Measurements from ENCODE around the gene TBC1D8. TPM values are rescaled to one million over a fixed set of nuclear protein-coding genes. Genes with fewer than 3 reads are reported as not detected.
A peak's percentile ranks its signal among the peaks of the same experiment; 100 is the strongest.

The TBC1D8 gene
- total RNA-seq, 1 donor from 2014 or later = 25.3 TPM

DNA sequence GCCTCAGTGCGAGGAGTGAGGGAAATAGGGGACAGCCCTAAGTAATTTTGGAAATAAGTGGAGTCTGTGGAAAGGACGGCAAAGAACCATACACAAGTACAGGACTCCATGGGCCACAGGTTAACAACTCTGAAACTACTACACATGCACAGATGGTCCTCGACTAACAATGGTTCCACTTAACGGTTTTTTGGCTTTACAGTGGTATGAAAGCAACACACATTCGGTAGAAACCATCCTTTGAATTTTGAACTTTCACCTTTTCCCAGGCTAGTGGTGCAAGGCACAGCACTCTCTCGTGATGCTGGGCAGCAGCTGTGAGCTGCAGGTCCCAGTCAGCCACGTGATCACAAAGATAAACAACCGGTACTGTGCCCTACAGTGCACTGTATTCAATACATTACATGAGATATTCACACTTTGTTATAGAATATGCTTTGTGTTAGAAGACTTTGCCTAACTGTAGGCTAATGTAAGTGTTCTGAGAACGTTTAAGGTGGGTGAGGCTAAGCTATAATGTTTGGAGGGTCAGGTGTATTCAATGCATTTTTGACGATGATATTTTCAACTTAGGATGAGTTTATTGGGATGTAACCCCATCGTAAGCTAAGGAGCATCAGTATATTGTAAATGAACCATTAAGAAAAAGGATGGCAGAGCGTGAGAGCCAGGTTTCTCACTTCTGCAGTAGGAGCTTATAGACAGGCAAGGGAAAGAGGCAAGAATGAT, 44.6 kb downstream of the TBC1D8 start:
- Histone ChIP-seq H3K36me3 (ENCODE audit: control insufficient read depth, insufficient read depth, low read length) (no peaks in the 10 kb centered on the region), H3K4me3 (ENCODE audit: low read depth, low read length) (no peak overlapping the region), H3K27me3 (ENCODE audit: control insufficient read depth, insufficient read depth, low read length) (no peaks in the 10 kb centered on the region)
- DNase-seq (ENCODE audit: low read depth) (no peak), FAIRE-seq (no peak)
- TF ChIP-seq, protein P1, sequence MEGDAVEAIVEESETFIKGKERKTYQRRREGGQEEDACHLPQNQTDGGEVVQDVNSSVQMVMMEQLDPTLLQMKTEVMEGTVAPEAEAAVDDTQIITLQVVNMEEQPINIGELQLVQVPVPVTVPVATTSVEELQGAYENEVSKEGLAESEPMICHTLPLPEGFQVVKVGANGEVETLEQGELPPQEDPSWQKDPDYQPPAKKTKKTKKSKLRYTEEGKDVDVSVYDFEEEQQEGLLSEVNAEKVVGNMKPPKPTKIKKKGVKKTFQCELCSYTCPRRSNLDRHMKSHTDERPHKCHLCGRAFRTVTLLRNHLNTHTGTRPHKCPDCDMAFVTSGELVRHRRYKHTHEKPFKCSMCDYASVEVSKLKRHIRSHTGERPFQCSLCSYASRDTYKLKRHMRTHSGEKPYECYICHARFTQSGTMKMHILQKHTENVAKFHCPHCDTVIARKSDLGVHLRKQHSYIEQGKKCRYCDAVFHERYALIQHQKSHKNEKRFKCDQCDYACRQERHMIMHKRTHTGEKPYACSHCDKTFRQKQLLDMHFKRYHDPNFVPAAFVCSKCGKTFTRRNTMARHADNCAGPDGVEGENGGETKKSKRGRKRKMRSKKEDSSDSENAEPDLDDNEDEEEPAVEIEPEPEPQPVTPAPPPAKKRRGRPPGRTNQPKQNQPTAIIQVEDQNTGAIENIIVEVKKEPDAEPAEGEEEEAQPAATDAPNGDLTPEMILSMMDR (IDR thresholded peaks at IDR 0.05; ENCODE audit: insufficient read depth, low read length, severe bottlenecking) = no peak

DNA sequence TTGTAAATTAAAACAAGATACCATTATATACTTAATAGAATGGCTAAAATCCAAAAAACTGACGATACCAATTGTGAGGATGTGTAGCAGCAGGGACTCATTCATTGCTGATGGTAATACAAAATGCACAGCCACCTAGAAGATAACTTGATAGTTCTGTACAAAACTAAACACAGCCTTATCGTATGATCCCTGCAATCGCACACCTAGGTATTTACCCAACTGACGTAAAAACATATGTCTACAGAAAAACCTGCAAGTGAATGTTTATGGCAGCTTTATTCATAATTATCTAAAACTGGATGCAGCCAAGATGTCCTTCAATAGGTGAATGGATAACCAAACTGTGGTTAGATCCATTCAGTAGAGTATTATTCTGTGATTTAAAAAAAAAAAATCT, 45.5 kb downstream of the TBC1D8 start:
- no peaks in the 10 kb centered on the region for H3K36me3 ChIP-seq (ENCODE audit: control insufficient read depth, insufficient read depth, low read length)
- H3K27me3 ChIP-seq (ENCODE audit: control insufficient read depth, insufficient read depth, low read length) = no peaks in the 10 kb centered on the region
- DNase-seq (ENCODE audit: low read depth) (no peak), FAIRE-seq (no peak)
- no peak overlapping the region for H3K4me3 ChIP-seq (ENCODE audit: low read depth, low read length)
- TF ChIP-seq, protein P1 (IDR thresholded peaks at IDR 0.05; ENCODE audit: insufficient read depth, low read length, severe bottlenecking) = no peak

DNA sequence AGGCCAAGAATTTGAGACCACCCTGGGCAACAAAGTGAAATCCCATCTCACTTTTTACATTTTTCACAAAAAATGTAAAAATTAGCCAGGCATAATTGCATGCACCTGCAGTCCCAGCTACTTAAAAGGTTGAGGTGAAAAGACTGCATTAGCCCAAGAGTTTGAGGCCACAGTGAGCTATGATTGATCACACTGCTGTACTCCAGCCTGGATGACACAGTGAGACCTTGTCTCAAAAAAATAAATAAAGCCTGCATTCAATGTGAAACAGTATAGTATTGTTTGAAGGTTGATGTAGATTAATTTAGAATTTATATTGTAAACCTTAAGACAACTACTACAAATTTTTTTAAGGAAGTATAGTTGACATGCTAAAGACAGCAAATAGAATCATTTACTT, 53.5 kb downstream of the TBC1D8 start:
- Histone ChIP-seq H3K27me3 (ENCODE audit: control insufficient read depth, insufficient read depth, low read length) (no peaks in the 10 kb centered on the region), H3K4me3 (ENCODE audit: low read depth, low read length) (no peak overlapping the region), H3K36me3 (ENCODE audit: control insufficient read depth, insufficient read depth, low read length) (no peaks in the 10 kb centered on the region)
- TF ChIP-seq, protein P1 (IDR thresholded peaks at IDR 0.05; ENCODE audit: insufficient read depth, low read length, severe bottlenecking) = no peak
- DNase-seq (ENCODE audit: low read depth) (no peak), FAIRE-seq (no peak)

DNA sequence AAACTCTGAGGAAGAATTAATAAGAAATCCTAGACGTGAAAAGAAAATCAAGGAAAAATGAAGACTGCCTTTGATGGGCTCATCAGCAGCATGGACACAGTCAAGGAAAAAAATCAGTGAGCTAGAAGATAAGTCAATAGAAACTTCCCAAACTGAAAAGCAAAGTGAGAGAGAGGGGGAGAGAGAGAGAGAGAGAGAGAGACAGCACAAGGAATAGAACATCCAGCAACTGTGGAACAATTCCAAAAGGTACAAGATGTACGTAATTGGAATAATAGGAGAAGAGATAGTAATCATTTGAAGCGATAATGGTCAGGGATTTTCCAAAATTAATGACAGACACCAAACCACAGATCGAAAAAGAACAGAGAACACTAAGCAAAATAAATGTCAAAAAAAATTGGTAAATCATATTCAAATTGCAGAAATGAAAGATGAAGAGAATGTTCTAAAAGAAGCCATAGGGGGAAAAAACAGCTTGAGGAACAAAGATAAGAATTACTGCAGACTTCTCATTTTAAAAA, 54.5 kb downstream of the TBC1D8 start:
- FAIRE-seq = no peak
- TF ChIP-seq, protein P1 (IDR thresholded peaks at IDR 0.05; ENCODE audit: insufficient read depth, low read length, severe bottlenecking) = no peak
- no peak for DNase-seq (ENCODE audit: low read depth)
- no peaks in the 10 kb centered on the region for H3K27me3 ChIP-seq (ENCODE audit: control insufficient read depth, insufficient read depth, low read length)
- H3K4me3 ChIP-seq (ENCODE audit: low read depth, low read length) = no peak overlapping the region
- H3K36me3 ChIP-seq (ENCODE audit: control insufficient read depth, insufficient read depth, low read length) = no peaks in the 10 kb centered on the region

DNA sequence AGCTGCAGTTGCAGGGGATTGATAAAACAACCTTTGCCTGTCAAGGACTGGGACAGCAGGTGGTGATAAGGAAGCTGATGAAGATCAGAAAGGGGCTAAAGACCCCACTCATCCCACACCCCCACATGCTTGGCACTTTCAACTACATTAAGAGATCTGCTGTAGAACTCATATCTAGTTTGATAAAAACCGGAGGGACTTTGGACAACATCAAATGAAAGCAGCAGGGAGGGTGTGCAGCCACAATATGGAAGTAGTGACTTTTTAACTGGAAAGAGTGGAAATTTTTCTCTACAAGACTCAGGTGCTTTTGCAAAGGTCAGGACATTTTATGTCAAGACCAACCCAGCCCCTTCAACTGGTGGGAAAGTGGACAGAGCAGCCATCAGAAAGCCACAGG, 56.8 kb downstream of the TBC1D8 start:
- DNase-seq (ENCODE audit: low read depth) (no peak), FAIRE-seq (peak; percentile 47)
- peaks cover 9% of the 10 kb centered on the region for H3K36me3 ChIP-seq (ENCODE audit: control insufficient read depth, insufficient read depth, low read length)
- H3K27me3 ChIP-seq (ENCODE audit: control insufficient read depth, insufficient read depth, low read length) = no peaks in the 10 kb centered on the region
- TF ChIP-seq, protein P1 (IDR thresholded peaks at IDR 0.05; ENCODE audit: insufficient read depth, low read length, severe bottlenecking) = no peak
- H3K4me3 ChIP-seq (ENCODE audit: low read depth, low read length) = no peak overlapping the region

Data from bronchial epithelial cell (primary cell).